ENCODE results near the gene SPRYD7.
"Not testable (repeated sequence)": the region's sequence is repeated elsewhere in the genome, so short reads cannot be mapped to it uniquely, and the experiment has no call there.

SPRYD7 gene

GRCh38 chr13:49936075-49936967, at the start of gene SPRYD7:
Gene SPRYD7 (minus strand): TSS chr13:49936340. CDS start chr13:49936235, 105 bp downstream.
- peak; percentile 97 for DNase-seq

- no peak for DNase-seq
Observed at GRCh38 chr13:49985129-49985528, 49.0 kb upstream of the SPRYD7 start.

- DNase-seq = no peak
Observed at GRCh38 chr13:49980266-49980665, 44.1 kb upstream of the SPRYD7 start.

GRCh38 chr13:49977992-49978391, 41.9 kb upstream of the SPRYD7 start:
- DNase-seq = no peak

- peak; percentile 31 for DNase-seq
Observed at GRCh38 chr13:49976314-49977258, 40.4 kb upstream of the SPRYD7 start.

GRCh38 chr13:49975826-49976225, 39.7 kb upstream of the SPRYD7 start:
- DNase-seq = no peak

- DNase-seq = no peak
Observed at GRCh38 chr13:49972709-49973108, 36.6 kb upstream of the SPRYD7 start.

GRCh38 chr13:49967456-49967855, 31.3 kb upstream of the SPRYD7 start:
- no peak for DNase-seq

GRCh38 chr13:49958321-49958720, 22.2 kb upstream of the SPRYD7 start:
- no peak for DNase-seq

- DNase-seq = no peak
Observed at GRCh38 chr13:49956131-49956530, 20.0 kb upstream of the SPRYD7 start.

GRCh38 chr13:49954674-49955455, 18.7 kb upstream of the SPRYD7 start:
- DNase-seq = no peak

- DNase-seq = no peak
Observed at GRCh38 chr13:49953560-49953959, 17.4 kb upstream of the SPRYD7 start.

GRCh38 chr13:49951754-49952535, 15.8 kb upstream of the SPRYD7 start:
- no peak for DNase-seq

GRCh38 chr13:49948777-49949270, 12.7 kb upstream of the SPRYD7 start:
- not testable (repeated sequence) for DNase-seq

GRCh38 chr13:49939321-49939720, 3.2 kb upstream of the SPRYD7 start:
- no peak for DNase-seq

- no peak for DNase-seq
Observed at GRCh38 chr13:49938921-49939320, 2.8 kb upstream of the SPRYD7 start.

- no peak for DNase-seq
Observed at GRCh38 chr13:49938314-49938713, 2.2 kb upstream of the SPRYD7 start.

- no peak for DNase-seq
Observed at GRCh38 chr13:49936968-49937273, 781 bp upstream of the SPRYD7 start.

- DNase-seq = peak; percentile 35
Observed at GRCh38 chr13:49935171-49936074, 717 bp downstream of the SPRYD7 start.

- no peak for DNase-seq
Observed at GRCh38 chr13:49933511-49933910, 2.6 kb downstream of the SPRYD7 start.

- DNase-seq = no peak
Observed at GRCh38 chr13:49932868-49933267, 3.3 kb downstream of the SPRYD7 start.
